ENCODE measurements around the gene SOCS3.

GRCh38 chr17:78396441-78397337 is 36.8 kb upstream of the SOCS3 start:
- TF ChIP-seq FOXK2 (IDR thresholded peaks at IDR 0.05) (no peak), FOXM1 (IDR thresholded peaks at IDR 0.05; ENCODE audit: borderline replicate concordance) (no peak), SUZ12 (IDR thresholded peaks at IDR 0.05) (no peak)
